ENCODE data around the gene ZNF169. TPM values are rescaled to one million over a fixed set of nuclear protein-coding genes. Genes with fewer than 3 reads are reported as not detected.

The ZNF169 gene
- total RNA-seq, 4 donors from 2014 or later = 8.6 to 67.3 (median 26.3) TPM

- Histone ChIP-seq H3K27me3 (no peaks in the 10 kb centered on the region), H3K36me3 (peaks cover 0 to 2% (median under 1%) of the 10 kb centered on the region in 4 donors), H3K4me1 (no peaks in the 10 kb centered on the region), H3K27ac (no peak overlapping the region), H3K9me3 (no peaks in the 10 kb centered on the region), H3K4me3 (no peak overlapping the region)
- in situ Hi-C loops (cut with MboI; ENCODE audit: low pct_ligation_motif_present in 1 of 4, low pct_unique_long_range_greater_than_20kb in 1 of 4, low sequenced_read_pairs in 3 of 4) = no loop called here
- intact Hi-C loops (cut with DNase I; ENCODE audit: low total_unique reads) = no loop called here
- WGBS, 2 donors (ENCODE audit: low coverage in 1 of 2) = 81 to 100% methylated on average over 2 to 7 of the region's 7 CpGs
- DNase-seq = no peak
- TF ChIP-seq CTCF (IDR thresholded peaks at IDR 0.05) = no peak
These were observed 28.9 kb downstream of the ZNF169 start for GRCh38 chr9:94287877-94288513.

- H3K9me3 ChIP-seq = no peaks in the 10 kb centered on the region
- no peak for DNase-seq
- no peaks in the 10 kb centered on the region for H3K27me3 ChIP-seq
- 93 to 100% methylated on average over 1 to 2 of the region's 2 CpGs for WGBS, 2 donors (ENCODE audit: low coverage in 1 of 2)
- intact Hi-C loops (cut with DNase I; ENCODE audit: low total_unique reads) (no loop called here), in situ Hi-C loops (cut with MboI; ENCODE audit: low pct_ligation_motif_present in 1 of 4, low pct_unique_long_range_greater_than_20kb in 1 of 4, low sequenced_read_pairs in 3 of 4) (no loop called here)
- H3K4me3 ChIP-seq = no peak overlapping the region
- H3K27ac ChIP-seq = no peak overlapping the region
- H3K4me1 ChIP-seq = no peaks in the 10 kb centered on the region
- H3K36me3 ChIP-seq = peaks cover 0 to 15% (median 6%) of the 10 kb centered on the region in 4 donors
- TF ChIP-seq EP300 (IDR thresholded peaks at IDR 0.05; ENCODE audit: low read depth) = no peak
- TF ChIP-seq POLR2AphosphoS5 (IDR thresholded peaks at IDR 0.05) = no peak
- TF ChIP-seq CTCF (IDR thresholded peaks at IDR 0.05) = no peak
- no peak for TF ChIP-seq POLR2A (IDR thresholded peaks at IDR 0.05)
These were observed 30.6 kb downstream of the ZNF169 start for GRCh38 chr9:94289691-94290090.

DNA sequence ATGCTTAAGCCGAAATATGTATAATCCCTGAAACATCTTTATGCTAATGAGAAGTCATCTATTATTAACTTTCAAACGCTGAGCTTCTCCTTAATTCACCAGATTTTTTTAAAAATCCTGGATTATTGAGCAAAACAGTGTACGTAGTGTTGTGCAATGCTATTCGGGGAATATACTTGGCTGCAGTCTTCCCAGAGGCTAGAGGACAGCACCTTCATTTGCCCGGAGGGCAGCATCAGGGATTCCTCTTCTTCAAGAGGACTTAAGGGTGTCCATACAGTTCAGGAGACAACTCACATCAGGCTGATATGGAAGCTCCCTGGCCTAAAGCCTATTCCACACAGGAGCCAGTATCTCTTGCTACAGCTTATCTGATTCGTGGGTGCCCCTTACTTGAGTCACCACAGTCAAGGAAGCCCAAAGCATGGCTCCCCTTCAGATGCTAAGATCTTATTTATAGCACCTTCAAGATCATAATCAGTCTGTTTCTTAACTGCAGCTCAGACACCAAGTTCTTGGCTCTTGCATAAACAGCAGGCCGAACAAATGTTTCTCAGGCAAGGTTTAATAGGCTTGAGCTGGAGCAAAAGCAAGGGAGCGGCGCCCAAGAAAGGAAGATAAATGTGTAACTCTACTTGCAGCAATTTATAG lies 40.0 kb downstream of the ZNF169 start:
- Histone ChIP-seq H3K27me3 (no peaks in the 10 kb centered on the region), H3K36me3 (peaks cover 0 to 8% (median under 1%) of the 10 kb centered on the region in 4 donors), H3K27ac (peak overlapping the region in 3 of 4 donors; percentile 6 to 48 (median 21)), H3K9me3 (no peaks in the 10 kb centered on the region), H3K4me3 (no peak overlapping the region), H3K4me1 (peaks cover 0 to 10% (median 0%) of the 10 kb centered on the region in 4 donors)
- in situ Hi-C loops (cut with MboI; ENCODE audit: low pct_ligation_motif_present in 1 of 4, low pct_unique_long_range_greater_than_20kb in 1 of 4, low sequenced_read_pairs in 3 of 4) = no loop called here
- TF ChIP-seq POLR2AphosphoS5 (IDR thresholded peaks at IDR 0.05) = peak in 1 of 3 donors; percentile 30
- no peak for TF ChIP-seq CTCF (IDR thresholded peaks at IDR 0.05)
- intact Hi-C loops (cut with DNase I; ENCODE audit: low total_unique reads) = no loop called here
- 65 to 75% methylated on average over 6 to 9 of the region's 9 CpGs for WGBS, 2 donors (ENCODE audit: low coverage in 1 of 2)
- no peak for DNase-seq

- intact Hi-C loops (cut with DNase I; ENCODE audit: low total_unique reads) = no loop called here
- H3K27ac ChIP-seq = peak overlapping the region in 1 of 4 donors; percentile 31
- TF ChIP-seq EP300 (IDR thresholded peaks at IDR 0.05; ENCODE audit: low read depth) = no peak
- TF ChIP-seq CTCF (IDR thresholded peaks at IDR 0.05) = no peak
- no peak for TF ChIP-seq POLR2AphosphoS5 (IDR thresholded peaks at IDR 0.05)
- no peak for TF ChIP-seq POLR2A (IDR thresholded peaks at IDR 0.05)
- H3K4me1 ChIP-seq = peaks cover 0 to 10% (median 0%) of the 10 kb centered on the region in 4 donors
- peak; percentile 21 for DNase-seq
- H3K4me3 ChIP-seq = no peak overlapping the region
- 93% methylated on average over 6 to 20 of the region's 20 CpGs for WGBS, 2 donors (ENCODE audit: low coverage in 1 of 2)
- in situ Hi-C loops (cut with MboI; ENCODE audit: low pct_ligation_motif_present in 1 of 4, low pct_unique_long_range_greater_than_20kb in 1 of 4, low sequenced_read_pairs in 3 of 4) = no loop called here
- no peaks in the 10 kb centered on the region for H3K27me3 ChIP-seq
- H3K36me3 ChIP-seq = peaks cover 0 to 5% (median 0%) of the 10 kb centered on the region in 4 donors
- no peaks in the 10 kb centered on the region for H3K9me3 ChIP-seq
These were observed 41.6 kb downstream of the ZNF169 start for GRCh38 chr9:94300470-94301301.
